COLO829 (cell line): ENCODE results near the gene MYO19.
"Not testable (repeated sequence)": the region's sequence is repeated elsewhere in the genome, so short reads cannot be mapped to it uniquely, and the experiment has no call there.

ENCODE experiments used
- DNase-seq: peaks from one replicate; pipeline ENCODE4 v3.0.0; 2012; ENCODE audit warnings: low spot score

The MYO19 gene

GRCh38 chr17:36461330-36462110 lies 73.1 kb downstream of the MYO19 start:
- no peak for DNase-seq

GRCh38 chr17:36460265-36460937 lies 74.3 kb downstream of the MYO19 start:
- no peak for DNase-seq

- DNase-seq = no peak
Observed at GRCh38 chr17:36459601-36460000, 75.1 kb downstream of the MYO19 start.

- DNase-seq = no peak
Observed at GRCh38 chr17:36459045-36459444, 75.6 kb downstream of the MYO19 start.

GRCh38 chr17:36457701-36458100 lies 77.0 kb downstream of the MYO19 start:
- not testable (repeated sequence) for DNase-seq

GRCh38 chr17:36452888-36453287 lies 81.8 kb downstream of the MYO19 start:
- not testable (repeated sequence) for DNase-seq

- DNase-seq = not testable (repeated sequence)
Observed at GRCh38 chr17:36449997-36450396, 84.7 kb downstream of the MYO19 start.
